Mucosa of gallbladder (tissue), 1 donor: ENCODE data around the gene PPM1F. TPM values are rescaled to one million over a fixed set of nuclear protein-coding genes. Genes with fewer than 3 reads are reported as not detected.
"Not testable (repeated sequence)": the region's sequence is repeated elsewhere in the genome, so short reads cannot be mapped to it uniquely, and the experiment has no call there.

Experiments
- DNase-seq: peaks from one replicate; pipeline ENCODE4 v3.0.0-alpha.2; 2020; ENCODE audit warnings: low spot score
- total RNA-seq: library from RNA; stranded (reverse); gene quantifications from one replicate; pipeline ENCODE4 v1.2.1, GENCODE V29; 2021
- donor health status: DM: no; HTN: no; CAD: no.

PPM1F gene
- total RNA-seq, 1 donor from 2014 or later = 23.2 TPM

GRCh38 chr22:21940521-21940920, 12.1 kb downstream of the PPM1F start:
- DNase-seq = no peak

DNA sequence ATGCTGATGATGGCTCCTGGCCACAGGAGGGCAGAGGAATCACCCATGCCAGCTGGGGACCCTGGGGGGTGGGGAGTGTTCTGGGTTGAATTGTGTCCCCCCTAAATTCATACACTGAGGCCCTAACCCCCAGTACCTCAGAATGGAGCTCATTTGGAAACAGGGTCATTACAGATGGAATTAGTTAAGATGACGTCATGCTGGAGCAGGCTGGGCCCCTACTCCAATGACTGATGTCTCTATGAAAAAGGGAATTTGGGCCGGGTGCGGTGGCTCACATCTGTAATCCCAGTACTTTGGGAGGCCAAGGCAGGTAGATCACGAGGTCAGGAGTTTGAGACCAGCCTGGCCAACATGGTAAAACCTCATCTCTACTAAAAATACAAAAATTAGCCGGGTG, 12.7 kb downstream of the PPM1F start:
- DNase-seq = not testable (repeated sequence)

DNA sequence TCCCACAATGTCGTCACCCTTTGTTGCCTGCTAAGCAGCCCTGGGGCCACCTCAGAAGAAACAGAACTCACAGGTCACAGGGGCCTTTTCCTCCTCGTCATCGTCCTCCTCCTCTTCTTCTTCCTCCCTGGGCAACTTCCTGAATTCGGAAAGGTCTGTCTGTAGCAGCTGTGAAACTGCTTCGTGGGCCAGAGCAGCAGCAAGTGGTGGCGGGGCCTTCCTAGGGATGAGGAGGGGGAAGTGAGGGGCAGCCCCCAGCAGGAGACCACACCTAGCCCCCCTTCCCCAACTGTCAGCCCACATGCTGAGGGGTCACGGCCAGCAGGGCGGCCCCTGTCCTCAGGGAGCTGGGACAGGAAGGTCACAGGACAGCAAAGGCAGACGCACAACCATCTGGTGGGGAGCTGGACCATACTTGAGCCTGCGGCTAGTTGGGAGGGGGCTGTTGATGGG, 13.2 kb downstream of the PPM1F start:
- DNase-seq = no peak

DNA sequence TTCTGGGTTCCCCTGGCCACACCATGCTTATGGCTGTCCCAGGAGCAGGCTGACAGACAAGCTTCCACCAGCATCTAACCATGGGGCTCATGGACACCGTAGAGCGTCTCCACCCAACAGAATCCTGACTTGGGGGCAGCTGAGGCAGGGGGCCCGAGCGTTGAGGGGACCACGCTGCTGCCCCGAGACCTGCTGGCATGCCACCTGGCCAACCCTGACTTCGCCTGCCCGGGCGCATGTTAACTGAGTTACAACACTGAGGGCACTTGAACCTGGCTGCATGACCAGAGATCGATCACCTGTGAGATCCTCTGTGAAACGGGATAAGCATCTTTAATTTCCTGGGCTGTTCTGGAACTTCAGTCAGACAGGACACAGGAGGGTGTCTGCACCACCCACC, 13.7 kb downstream of the PPM1F start:
- no peak for DNase-seq

DNA sequence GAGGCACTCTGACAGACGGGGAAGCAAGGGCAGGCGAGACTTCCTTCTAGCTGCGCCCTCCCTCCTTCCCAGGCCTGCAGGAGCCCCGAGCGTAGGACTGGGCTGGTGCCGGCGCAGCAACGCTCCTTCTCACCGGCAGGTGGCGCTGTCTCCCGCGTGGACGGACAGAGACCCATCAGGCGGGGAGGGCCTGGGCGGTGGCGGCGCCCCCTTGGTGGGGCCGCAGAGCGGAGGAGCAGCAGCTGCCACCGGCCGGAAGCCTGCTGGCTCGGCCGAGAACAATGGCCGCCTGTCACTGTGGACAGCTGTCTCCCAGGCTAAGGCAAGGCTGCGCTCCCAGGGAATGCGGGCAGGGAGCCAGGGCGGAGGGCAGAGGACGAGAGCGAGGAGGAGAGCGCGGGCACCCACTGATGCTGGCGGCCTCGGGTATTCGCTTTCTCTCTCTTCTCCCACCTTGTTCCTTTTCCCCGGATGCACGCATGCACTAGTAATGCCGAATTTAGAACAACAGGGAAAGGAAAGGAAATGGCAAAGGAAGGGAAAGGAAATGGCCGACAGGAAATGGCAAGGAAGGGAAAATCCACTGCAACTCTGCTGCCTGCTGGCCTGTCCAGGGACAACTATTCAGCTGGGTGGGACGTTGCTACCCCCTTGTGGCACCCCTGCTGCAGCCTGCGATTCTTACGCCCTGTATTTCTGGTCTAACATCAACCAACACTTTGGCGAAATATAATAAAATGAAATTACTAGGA, 14.4 kb downstream of the PPM1F start:
- DNase-seq = peak; percentile 95

GRCh38 chr22:21937821-21938070, 14.9 kb downstream of the PPM1F start:
- DNase-seq = no peak

DNA sequence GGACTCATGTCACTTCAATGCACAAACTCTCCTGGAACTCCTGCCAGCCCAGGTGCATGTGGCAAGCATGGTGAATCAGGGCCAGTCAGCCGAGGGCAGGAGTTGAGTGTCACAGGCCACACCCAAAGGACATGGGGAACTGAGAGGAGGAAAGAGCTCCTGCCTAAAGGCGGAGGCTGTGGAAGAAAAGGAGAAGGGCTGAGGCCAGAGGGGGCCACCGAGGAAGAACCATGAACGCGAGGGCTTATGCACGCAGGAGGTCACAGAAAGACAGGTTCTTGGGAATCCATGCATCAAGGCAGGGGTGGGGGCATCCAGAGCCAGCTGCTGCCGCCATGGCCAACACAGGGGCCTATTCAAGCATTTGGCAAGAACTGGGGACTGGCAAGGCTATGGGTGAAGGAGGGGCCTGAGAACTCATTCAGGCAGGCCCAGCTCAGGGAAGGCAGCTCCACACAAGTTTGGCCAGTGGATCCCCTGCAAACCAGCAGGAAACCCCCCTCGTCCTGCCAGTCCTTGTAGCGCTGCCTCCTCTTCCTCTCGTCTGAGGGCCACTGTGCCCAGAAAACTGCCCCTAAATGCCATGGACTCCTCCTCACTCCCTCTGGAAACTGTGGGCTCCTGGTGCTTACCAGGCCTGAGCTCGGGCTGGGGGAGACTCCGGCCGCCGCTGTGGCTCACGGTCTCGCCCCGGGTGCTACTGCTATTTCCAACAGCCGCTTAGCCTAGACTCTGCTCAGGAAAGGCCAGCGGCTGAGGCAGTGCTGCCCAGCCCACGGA, 15.4 kb downstream of the PPM1F start:
- no peak for DNase-seq

GRCh38 chr22:21936151-21936775, 16.4 kb downstream of the PPM1F start:
- no peak for DNase-seq

GRCh38 chr22:21933910-21934309, 18.7 kb downstream of the PPM1F start:
- DNase-seq = no peak

DNA sequence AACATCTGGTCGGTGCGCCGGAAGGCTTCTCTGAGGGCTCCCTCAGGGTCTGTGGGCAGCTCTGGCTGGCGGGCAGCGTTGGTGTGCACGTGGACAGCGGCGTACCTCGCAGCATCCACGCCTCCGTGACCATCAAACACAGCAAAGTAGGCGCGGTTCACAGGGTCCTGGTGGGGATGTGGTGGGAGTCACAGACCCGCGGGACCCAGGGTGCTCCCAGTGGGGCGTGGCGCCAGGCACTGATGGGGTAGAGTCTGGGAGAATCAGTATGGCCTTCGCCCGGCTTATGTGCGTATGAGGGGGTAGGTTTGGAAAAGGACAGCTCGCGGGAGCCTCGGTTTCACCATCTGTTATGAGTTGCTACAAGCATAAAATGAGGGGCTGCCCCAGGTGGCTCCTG, 19.2 kb downstream of the PPM1F start:
- no peak for DNase-seq

- DNase-seq = no peak
Measured at GRCh38 chr22:21932347-21932746, 20.3 kb downstream of the PPM1F start.

DNA sequence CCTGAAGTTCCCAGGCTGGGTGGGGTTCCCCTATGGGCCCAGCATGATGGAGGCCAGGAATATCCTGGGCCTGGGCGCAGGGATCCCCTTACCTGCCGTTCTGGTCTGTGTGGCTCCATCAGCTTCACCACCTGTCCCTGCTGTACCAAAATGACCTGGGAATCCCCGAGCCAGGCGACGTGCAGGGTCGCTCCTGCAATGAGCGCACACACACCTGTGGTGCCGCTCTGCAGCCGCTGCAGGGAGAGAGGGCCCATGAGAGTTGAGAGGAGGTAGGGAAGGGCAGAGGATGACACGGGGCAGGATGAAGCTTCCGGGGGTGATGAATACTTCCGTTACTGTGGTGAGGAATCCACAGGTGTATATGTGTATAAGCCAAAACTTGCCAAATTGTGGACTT, 21.6 kb downstream of the PPM1F start:
- DNase-seq = no peak

DNA sequence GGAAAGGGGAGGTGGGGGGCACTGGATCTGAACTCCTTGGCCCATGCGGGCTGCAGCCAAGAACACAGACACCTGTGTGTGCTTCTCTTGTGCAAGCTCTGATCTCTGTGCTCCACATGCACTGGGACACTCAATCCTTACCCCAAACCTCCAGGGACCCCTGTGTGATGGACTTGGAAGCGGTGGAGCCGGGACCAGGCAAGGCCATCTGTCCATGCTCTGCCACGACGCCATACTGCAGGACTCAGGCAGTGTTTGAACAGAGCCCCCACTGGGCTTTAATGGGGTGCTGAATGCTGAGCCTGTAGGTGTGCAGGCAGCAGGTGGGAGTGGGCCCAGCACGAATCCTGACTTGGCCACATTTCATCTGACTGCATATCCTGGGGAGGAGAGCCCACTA, 23.4 kb downstream of the PPM1F start:
- no peak for DNase-seq

- DNase-seq = no peak
Measured at GRCh38 chr22:21928048-21928447, 24.6 kb downstream of the PPM1F start.

- no peak for DNase-seq
Measured at GRCh38 chr22:21927174-21927823, 25.3 kb downstream of the PPM1F start.

GRCh38 chr22:21926728-21927127, 25.9 kb downstream of the PPM1F start:
- no peak for DNase-seq

- no peak for DNase-seq
Measured at GRCh38 chr22:21923163-21923561, 29.5 kb downstream of the PPM1F start.

GRCh38 chr22:21922370-21923162, 30.1 kb downstream of the PPM1F start:
- no peak for DNase-seq

- DNase-seq = no peak
Measured at GRCh38 chr22:21921729-21922128, 30.9 kb downstream of the PPM1F start.

DNA sequence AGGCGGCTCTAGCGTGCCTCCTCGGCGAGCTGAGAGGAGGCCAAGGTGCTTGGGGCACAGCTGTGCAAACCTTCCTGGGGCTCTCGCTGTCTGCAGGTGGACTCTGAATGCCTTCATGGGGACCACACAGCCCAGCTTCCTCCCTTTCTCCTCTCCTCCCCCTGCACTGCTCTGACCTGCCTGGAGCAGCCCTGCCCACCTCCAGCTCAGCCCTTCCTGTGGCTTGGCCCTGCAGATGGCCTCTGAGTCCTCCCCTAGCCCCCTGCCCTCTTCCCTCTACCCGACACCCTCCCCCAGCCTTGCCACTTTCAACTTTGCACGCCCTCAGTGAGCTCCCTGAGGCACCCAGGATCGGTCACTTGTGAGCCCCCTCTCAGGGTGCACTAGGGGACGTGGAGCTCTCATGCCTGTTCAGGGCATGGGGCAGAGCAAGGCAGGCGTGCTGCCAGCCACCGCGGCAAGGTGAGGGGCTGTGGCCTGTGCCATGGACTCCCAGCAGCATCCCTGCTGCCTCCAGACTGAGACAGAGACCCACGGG, 31.4 kb downstream of the PPM1F start:
- DNase-seq = no peak
